GM18520 (cell line): ENCODE measurements around the gene ADAMTSL2.

ENCODE experiments used
- ATAC-seq: cut with Tn5 transposase; IDR thresholded peaks from one replicate; pipeline ENCODE4 v1.9.1; 2021; ENCODE audit not compliant: unreplicated experiment

Gene ADAMTSL2

GRCh38 chr9:133619791-133620190 lies 85.3 kb downstream of the ADAMTSL2 start:
- no peak for ATAC-seq

DNA sequence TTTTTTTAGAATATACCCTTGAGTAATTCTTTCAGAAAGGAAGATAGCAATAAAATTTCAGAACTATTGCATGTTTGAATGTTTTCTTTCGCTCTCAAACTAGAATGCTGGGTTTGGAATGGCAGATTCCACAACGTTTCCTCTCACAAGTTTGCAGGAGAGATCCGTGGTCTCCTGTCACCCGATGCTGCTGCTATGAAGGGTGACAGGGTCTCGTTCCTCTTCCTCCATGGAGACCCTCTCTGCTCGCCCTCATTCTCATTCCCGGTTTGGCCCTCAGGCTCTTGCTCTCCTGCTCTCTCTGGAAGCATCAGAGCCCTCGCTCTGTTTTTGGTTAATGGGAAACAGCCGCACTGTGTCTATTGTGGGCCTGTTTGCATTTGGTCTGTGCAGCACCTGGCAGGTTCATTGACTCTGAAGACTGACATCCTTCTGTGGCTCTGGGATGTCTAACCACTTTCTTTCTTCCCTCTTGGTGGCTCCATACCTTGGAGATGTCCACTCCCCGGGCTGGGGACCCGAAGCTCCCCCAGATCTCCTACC lies 87.3 kb downstream of the ADAMTSL2 start:
- ATAC-seq: no peak

GRCh38 chr9:133622555-133622954 lies 88.1 kb downstream of the ADAMTSL2 start:
- no peak for ATAC-seq
